NCI-H82 (cell line): Measurements from ENCODE around the gene ANAPC4.

Source experiments
- DNase-seq: peaks from one replicate; lab custom pipeline; 2025; lab: John Stamatoyannopoulos, UW

ANAPC4 gene

DNA sequence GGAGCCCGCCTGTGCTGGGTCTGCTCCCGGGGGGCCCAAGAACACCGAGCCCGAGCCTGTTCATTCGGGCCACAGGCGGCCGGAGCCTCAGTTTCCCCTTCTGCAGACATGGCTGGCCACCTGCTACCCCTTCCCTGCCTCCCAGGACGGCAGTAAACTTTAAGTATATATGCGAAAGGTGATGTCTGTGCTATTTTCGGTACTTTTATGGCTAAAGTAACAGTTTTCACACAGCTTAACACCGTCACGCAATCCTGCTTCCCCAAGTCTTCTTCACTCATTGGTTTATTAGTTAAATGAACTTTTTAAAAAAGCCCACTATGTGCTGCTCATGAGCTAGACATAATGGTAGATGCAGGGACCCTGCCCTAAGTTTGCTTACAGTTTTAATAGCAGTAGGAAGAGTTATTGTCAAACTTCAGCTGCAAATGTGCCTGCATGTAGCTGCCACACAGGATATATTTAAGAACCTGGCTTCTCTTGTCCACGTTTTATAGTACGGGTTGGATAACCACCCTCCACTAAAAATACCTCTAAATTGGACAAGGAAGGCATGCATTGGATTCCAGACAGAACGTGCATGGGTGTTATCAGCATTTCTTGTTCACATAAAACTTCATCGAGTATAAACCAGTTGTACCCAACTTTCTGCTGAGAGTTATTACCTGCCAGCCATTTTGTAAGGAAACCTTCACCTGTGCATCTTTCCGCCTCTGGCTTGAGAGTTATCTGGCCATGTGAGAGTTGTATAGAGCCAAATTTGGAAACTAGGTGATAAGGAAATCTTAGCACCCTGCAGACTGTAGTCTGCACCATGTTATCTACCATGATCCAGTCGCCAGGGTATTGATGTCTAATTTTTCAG is 741 bp downstream of the ANAPC4 start:
- DNase-seq = no peak

DNA sequence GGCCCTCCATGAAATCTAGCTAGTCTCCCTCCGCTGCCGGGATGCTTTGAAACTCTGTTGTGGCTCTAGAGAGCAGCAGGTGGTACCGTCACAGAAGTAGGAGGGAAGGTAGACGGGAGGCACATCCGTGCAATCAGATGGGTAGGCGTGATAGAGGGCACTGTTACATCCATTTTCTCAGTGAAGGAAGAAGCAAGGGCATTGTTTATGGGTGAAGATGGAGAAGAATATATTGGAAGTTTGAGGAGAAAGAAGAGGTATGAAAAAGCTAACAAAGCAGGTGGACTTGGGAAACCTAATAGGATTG is 1.3 kb downstream of the ANAPC4 start:
- peak; percentile 14 for DNase-seq

DNA sequence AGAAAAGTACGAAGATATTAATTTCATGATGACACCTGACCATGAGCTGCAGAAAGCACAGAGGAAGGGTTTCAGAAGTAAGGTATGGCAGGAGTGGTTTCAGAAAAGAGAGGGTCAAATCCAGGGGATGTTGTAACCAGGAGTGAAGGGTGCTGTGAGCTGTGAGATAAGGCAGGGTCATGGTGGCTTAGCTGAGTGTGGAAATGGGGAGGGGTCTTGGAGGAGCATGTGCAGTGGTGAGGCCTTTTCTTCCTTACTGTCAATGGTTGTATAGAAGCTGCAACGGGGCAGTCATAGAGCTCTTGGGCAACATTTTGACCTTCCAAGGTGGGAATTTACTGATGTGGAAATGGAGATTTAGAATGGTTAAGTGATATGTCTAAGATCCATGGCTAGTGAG is 2.5 kb downstream of the ANAPC4 start:
- no peak for DNase-seq

DNA sequence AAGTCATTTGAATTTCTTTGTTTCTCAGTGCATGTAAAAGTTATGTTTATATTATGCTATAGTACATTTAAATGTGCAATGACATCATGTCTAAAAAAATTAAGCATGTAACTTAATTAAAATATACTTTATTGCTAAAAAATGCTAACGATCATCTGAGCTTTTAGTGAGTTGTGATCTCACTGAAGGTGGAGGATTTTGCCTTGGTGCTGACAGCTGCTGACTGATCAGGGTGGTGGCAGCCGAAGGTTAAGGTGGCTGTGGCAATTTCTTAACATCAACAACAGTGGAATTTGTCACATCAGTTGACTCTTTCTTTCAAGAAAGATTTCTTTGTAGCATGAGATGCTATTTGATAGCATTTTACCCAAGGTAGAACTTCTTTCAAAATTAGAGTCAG is 6.6 kb downstream of the ANAPC4 start:
- DNase-seq = no peak

DNA sequence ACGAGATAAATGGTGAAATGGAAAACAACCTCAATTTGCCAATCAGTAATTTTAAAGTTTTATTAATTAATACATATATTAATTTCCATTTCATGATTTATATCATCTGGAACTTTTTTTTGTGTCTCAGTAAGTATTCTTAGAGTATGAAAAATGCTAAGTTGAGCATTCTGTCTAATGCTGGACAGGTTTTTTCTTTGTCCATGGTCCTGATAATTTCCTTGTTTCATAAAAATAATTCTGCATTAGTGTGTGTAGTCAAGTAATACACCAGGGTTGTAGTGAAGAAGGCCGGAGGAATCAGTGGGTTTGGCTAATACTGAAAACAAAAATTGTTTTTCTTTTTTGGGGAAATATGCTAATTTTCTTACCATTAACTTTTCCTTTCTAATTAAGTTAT is 9.9 kb downstream of the ANAPC4 start:
- no peak for DNase-seq

- no peak for DNase-seq
These were observed 20.2 kb downstream of the ANAPC4 start for GRCh38 chr4:25397305-25397704.

GRCh38 chr4:25399510-25399909 is 22.4 kb downstream of the ANAPC4 start:
- no peak for DNase-seq

DNA sequence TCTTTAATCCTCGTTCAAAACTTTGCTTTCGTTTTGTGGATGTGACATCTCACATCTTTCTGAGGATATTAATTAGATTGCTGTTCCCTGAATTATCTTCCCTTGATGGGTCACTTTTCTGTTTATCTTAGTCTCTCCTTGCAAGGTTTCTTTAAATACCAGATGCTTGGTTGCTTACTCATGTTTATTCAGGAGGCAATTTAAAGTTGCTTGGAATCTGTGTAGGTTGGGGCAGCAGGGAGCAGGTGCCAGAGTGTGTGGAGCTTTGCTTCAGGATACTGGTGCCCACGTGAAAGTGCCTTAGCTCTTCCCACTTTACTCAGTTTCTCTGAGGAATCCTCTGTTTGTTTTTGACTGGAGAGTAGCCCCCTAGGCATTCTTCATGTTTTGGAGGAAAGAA is 24.0 kb downstream of the ANAPC4 start:
- no peak for DNase-seq

DNA sequence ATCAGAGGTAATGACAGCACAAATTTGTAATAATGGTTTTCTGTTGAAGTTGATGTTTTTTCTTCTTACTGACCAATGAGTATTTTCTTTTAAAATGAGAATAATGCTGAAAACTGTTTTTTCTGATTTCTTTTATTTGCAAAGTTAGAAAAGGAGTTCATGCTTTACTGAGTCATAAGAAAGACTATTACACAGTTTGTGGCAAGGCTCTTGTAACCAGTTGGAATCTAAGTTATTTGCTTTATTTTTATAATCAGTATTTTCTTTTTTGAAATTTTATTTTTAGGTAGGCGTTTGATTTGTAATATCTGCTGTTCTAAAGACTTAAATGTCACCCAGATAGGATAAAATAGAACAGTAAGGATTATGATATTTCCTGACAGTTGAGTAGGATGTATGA is 25.5 kb downstream of the ANAPC4 start:
- no peak for DNase-seq

DNA sequence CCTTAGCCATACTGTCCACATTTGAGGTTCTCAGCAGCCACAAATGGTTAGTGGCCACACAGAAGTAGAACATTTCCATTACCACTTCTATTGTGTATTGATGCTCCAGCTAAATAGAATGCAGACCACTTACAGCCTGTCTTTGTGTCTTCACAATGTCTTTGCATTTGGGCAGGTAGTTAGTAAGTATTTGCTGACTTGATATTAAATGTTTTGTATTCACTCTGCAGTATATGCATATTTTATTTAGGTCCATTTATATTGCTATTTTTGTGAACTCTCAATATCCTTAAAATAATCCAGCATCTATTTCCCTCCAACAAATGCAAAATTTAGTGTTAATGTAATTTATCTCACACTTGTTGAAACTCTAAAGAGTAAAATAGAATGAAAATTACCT is 26.6 kb downstream of the ANAPC4 start:
- DNase-seq = no peak

DNA sequence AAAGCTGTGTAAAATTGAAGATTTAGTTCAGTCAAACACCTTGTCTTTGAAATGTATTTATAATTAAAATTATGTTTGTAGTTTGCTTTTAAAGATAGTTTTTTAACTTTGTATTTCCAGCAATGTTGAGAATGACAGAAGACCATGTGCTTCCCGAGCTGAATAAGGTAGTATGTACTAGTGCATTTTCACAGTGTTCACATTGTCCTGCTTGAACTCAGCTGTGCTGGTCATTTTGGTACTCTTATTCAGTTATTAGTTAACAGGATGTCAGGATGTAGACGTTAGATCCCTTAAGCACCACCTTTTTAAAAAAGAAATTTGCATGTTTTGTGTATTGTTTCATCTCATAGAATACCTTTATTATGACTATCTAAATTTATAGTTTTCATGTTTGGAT is 28.4 kb downstream of the ANAPC4 start:
- no peak for DNase-seq

DNA sequence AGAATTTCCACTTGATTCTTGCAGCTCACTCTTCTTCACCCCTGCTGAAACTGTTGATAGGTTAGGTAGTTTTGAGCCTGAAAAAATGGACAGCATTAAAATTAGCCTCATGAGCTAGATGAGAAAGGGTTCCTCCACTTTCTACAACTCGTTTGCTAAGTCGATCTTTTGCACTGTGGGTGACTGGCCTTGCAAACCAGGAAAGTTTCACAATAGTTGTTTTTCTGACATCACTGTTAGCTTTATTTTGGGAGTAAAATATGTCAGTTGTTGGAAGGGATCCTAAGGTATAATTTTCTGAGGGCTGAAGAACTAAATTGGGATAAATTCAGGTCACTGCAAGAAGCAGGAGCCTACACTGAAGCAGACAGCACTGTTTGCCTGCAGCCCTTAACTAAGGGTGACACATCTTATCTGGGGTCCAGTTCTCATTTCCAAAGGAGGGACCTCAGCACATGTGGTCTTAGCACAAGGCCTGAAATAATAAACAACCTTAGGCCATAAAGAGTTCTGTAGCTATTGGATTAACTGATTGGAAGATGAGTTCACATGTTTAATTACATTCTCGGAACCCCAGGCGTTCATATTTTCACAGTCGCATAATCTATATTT is 29.1 kb downstream of the ANAPC4 start:
- no peak for DNase-seq

DNA sequence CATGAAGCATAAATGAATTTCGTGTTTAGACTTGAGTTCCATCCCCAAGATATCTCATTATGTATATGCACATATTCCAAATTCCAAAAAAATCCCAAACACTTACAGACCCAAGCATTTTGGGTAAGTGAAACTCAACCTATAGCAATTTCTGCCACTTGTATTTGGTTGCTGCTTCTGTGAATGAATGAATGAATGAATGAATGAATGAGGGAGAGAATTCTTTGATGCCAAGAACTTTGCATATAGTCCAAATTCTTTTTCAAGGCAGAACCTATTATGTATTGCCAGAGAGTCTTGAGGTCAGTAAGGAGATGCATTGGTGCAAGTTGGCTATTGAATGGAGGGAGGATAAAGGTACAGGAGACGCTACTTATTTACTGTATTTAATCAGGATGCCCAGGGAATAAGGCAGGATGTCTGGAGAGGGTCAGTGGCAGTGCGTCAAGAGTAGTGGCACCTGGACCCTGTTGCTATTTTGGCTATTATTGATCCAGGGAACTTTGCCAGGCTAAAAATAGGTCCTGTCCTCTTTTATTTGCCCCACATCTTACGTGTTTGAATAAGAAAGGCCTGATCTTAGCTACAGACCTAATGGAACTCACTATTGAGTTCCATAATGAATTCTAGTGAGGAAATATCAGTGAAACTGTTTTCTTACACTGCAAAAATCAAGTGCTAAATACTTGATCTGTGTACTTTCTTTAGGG is 33.9 kb downstream of the ANAPC4 start:
- DNase-seq = no peak

- DNase-seq = no peak
These were observed 36.2 kb downstream of the ANAPC4 start for GRCh38 chr4:25413261-25413660.

DNA sequence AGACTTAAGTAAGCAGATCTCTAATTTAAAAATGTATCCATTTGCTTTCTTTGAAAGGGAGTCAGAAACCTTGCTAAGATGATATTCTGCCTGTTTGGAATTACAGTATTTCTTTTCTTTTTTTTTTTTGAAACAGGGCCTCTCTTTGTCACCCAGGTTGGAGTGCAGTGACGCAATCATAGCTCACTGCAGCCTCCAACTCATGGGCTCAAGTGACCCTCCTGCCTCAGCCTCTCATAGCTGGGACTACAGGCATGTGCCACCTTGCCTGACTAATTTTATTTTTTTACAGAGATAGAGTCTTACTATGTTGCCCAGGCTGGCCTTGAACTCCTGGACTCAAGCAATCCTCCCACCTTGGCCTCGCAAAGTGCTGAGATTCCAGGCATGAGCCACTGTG is 40.0 kb downstream of the ANAPC4 start:
- DNase-seq = no peak

DNA sequence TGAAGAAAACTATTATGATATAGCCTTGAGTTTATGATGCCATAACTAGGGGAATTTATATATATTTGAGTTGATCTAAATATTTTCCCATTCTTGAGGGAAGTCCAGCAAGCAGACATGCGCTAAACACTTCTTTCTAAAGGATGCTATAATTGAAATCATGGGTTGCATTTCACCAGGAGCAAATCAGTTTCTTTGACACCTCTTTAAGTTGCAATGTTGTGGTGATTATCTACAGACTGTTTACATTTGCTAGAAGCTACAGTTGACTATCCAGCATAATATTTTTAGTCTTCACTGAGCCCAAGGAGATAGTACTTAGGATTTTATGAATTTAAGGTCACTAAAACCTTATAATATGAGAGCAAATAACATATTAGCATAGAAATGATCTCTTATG is 43.9 kb downstream of the ANAPC4 start:
- no peak for DNase-seq

- peak; percentile 27 for DNase-seq
These were observed 44.9 kb downstream of the ANAPC4 start for GRCh38 chr4:25421816-25422525.

DNA sequence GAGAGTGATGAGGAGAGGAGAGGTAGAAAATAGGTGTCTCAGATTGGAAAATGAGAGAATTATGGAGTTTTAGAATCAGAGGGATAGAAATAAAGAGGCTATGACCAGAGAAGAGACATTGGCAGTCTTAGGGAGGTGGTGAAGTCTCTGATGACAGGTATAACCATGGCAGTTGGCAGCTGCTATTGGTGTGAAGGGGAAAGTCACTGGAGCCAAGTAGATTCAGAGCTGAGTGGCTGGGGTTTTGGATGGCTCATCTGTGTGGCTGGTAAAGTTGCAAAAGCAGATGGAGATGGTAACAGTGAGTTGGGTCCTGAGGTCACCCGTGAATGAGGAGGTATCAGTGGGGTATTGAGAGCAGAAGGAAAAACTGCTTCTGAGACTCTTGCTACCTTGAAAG is 46.5 kb downstream of the ANAPC4 start:
- DNase-seq = no peak

DNA sequence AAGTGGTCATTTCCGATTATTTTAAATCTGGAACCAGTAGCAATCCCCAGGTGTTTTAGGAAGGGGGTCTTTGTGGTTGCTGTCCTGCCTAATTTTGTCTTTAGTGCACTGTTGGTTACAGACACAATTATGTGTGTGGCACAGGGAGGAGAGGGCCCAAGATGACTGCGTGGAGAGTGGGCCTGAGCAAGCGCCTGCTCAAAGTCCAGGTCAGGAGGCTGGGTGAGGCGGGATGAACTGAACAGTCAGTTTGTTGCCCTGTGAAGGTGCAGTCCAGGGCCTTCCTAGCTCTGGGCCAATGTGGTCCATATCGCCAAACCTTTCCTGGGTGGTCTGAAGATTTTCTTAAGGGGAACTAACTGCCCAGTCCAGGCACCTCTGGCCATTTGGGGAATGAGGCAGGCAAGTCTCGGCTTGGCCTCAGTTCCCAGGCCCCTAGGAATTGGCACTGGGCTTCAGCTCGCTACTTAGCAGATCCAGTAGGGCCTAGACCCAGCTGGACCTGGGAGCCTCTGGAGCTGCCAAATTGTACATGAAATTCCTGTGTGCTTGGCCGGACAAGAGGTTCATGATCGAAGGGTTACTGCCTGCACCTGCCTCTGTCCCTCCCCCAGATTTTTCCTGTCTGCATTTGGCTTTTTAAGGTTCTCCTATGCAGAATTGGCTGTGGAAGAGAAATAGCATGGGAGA is 47.6 kb downstream of the ANAPC4 start:
- no peak for DNase-seq

DNA sequence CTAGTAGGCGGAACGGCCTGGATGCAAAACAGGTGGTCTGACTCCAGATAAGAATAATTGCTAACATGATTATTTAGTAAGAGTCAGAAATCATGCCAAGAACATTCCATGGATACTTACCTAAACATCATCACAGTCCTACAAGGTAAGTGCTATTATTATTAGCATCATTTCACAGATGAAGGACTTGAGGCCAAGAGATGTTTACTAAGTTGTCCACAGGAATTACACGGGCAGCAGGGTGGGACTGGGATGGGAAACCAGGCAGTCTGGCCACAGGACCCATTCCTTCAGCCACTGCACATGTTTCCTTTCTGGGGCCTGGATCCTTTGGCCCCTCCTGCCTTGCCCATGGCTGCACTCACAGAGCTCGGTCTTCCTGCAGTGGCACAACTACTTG is 48.3 kb downstream of the ANAPC4 start:
- DNase-seq = no peak

GRCh38 chr4:25427871-25428270 is 50.8 kb downstream of the ANAPC4 start:
- no peak for DNase-seq

DNA sequence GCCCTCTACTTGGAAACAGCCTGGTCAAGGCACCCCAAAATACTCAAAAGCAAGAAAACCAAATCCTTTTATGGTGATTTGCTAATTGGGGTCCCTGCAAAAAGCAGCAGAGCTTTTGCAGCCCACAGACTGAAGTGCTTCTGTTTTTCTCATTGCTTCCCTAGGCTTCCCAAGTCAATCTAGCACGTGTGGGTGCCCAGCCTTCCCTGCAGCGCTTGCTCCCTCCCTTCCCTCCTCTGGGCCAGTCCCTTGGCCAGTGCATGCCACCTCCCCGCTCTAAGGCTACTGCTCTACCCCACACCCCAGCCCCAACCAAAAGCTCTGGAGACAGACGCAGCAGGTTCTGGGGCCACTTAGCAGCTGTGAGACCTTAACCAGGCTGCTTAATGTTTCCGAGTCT is 53.6 kb downstream of the ANAPC4 start:
- no peak for DNase-seq
